K562 treated with DMSO at 1 percent for 48 hours (cell line): ENCODE results near the gene MAP7D1. TPM values are rescaled to one million over a fixed set of nuclear protein-coding genes. Genes with fewer than 3 reads are reported as not detected.

ENCODE experiments used
- total RNA-seq: library from RNA; unstranded; fragments of 300-600 nt; gene quantifications from 2 replicates; pipeline ENCODE4 v1.2.3, GENCODE V29; 2022; ENCODE audit warnings: low replicate concordance; ENCODE audit errors: extremely low read depth

The MAP7D1 gene
- not detected in 2 replicates for total RNA-seq

GRCh38 chr1:36155408-36156328 lies at the start of gene MAP7D1:
MAP7D1 (plus strand) TSS chr1:36156160; CDS start chr1:36156418, 258 bp downstream.

GRCh38 chr1:36125129-36125991 lies 30.6 kb upstream of the MAP7D1 start, which contains the start of gene COL8A2:
COL8A2 (minus strand) TSS chr1:36125222; CDS start chr1:36100242, 24,980 bp downstream.

DNA sequence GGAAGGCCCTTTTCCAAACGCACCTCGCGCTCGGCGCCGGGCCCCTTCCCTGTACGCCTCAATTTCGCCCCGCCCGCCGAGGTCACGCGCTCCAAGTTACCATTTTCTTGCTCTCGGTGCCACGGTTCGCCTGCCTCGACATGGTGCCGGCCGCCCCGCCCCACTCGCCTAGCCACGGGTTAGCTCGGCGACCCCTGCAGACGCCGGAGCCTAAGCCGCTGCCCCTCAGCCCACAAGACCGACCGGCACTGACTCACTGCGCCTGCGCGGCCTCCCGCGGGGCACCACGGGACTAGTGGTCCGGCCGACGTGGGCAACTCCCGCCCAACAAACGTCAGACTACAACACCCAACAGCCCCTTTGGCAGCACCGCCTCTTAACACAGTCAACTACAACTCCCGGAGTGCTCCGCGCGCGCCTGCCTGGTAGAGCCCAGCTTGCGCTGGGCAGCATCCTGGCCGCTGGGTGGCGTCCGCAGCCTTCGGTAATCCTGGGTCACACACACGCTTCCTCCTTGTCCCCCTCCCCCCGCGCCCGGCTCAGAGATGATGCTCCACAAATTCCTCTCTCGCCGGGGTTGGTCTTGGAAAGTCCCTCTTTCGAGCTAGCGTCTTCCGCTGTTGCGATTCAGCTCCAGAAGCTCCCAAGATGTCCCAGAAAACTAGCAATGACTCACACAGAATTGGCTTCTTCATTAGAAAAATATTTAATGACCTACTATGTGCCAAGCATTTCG lies 6.6 kb upstream of the MAP7D1 start, which contains the start of gene TRAPPC3:
Gene TRAPPC3, minus strand, starts transcription at position 250 of the 736 bp plus-strand sequence. Its CDS starts 108 bp downstream, at position 142.

DNA sequence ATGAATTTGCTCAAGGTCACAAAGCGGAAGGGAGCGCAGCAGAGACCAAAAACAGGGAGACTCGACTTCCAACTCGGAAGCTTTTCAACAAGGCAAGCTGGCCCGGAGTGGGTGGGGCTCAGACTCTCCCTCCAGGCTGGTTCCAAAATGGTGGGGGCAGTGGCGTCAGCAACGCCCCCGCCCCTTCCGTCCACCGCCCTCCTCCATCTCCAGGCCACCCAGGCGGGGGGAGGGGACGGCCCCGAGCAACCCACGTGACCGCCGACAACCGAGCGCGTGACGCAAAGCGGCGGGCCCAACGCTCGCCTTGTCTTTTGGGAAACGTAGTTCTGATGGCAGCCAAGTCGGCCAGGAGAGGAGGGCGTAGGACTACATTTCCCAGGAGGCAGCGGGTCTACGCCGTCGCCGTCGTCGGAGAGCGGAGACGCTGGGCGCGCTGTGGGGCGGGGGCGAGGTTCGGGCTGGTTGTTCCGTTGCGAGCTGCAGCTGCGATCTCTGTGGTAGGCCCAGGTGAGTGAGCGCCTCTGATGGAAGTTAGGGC lies 68.1 kb downstream of the MAP7D1 start, which contains the start of gene THRAP3:
Gene THRAP3, plus strand, starts transcription at position 448 of the 541 bp plus-strand sequence. CDS start 58,121 bp downstream, outside the sequence.

Other genes starting within 250 kb of the MAP7D1 start
- not detected in 2 replicates for gene AGO3, start 225.1 kb upstream of the MAP7D1 start, total RNA-seq
- not detected in 2 replicates for gene TEKT2, start 72.1 kb upstream of the MAP7D1 start, total RNA-seq
- not detected in 2 replicates for gene ADPRS, start 67.3 kb upstream of the MAP7D1 start, total RNA-seq
- gene COL8A2, start 30.9 kb upstream of the MAP7D1 start, total RNA-seq: not detected in 2 replicates
- 362 TPM in 1 of 2 replicates, not detected in the other for gene TRAPPC3, start 6.7 kb upstream of the MAP7D1 start, total RNA-seq
- gene THRAP3, start 68.3 kb downstream of the MAP7D1 start, total RNA-seq: not detected in 2 replicates
- not detected in 2 replicates for gene SH3D21, start 150.2 kb downstream of the MAP7D1 start, total RNA-seq
- not detected in 2 replicates for gene EVA1B, start 167.5 kb downstream of the MAP7D1 start, total RNA-seq
- 684 TPM in 1 of 2 replicates, not detected in the other for gene STK40, start 229.8 kb downstream of the MAP7D1 start, total RNA-seq
- gene LSM10, start 241.7 kb downstream of the MAP7D1 start, total RNA-seq: not detected in 2 replicates